Activated CD4-positive, alpha-beta T cell treated with anti-CD3 and anti-CD28 coated beads for 24 hours (primary cell): ENCODE results near the gene BTBD7.

Source experiments
- DNase-seq, 2 donors: peaks; one replicate each; pipeline ENCODE4 v3.0.0-alpha.2; 2020; ENCODE audit warnings: low read depth in 2 of 2

Gene BTBD7

DNA sequence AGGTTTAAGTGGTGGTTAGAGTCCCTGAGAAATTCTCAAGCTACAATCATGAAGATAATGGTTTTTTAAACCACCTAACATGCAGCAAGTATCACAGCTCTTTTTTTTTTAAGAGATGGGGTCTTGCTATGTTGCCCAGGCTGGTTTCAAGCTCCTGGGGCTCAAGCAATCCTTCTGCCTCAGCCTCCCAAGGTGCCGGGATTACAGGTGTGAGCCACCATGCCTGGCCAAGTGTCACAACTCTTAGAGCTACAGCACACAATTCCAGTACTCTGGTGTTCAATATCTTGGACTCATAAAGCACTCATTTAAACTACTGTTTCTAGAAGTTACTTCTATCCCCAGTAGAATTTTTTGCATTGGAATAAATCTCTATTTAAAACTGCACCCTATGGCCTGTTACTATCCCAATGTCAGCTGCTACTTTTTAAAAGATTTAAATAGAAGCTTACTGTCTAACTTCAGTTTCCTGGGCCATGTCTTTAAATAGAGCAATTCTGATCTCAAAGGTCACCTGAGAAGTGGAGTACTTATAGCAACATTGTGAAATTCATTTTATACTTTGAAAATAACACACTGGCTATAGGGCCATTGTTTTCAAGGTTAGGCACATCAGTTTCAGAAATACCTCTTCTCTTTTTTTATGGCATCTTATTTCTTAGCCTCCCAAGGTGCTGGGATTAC lies 137.4 kb downstream of the BTBD7 start:
- no peak for DNase-seq
